ENCODE data around the gene AGAP2. TPM values are rescaled to one million over a fixed set of nuclear protein-coding genes. Genes with fewer than 3 reads are reported as not detected.

The AGAP2 gene
- total RNA-seq, 1 experiment from 2014 or later: 5.3 TPM

- H2BK12ac ChIP-seq (ENCODE audit: insufficient read length, low read depth, low read length): no peak overlapping the region
- no peaks in the 10 kb centered on the region for H3K79me1 ChIP-seq (ENCODE audit: insufficient read depth, low read depth, low read length, poor library complexity, severe bottlenecking)
- Mint-ChIP-seq H3K9me3 (no peaks in the 10 kb centered on the region), H3K4me1 (peaks cover 23 to 31% of the 10 kb centered on the region in 2 experiments), H3K4me3 (no peak overlapping the region), H3K27ac (no peak overlapping the region), H3K27me3 (ENCODE audit: low read depth) (peaks cover 58% of the 10 kb centered on the region), H3K36me3 (ENCODE audit: insufficient read depth in 1 of 3, low read depth in 3 of 3) (peaks cover 0 to 19% (median 6%) of the 10 kb centered on the region in 3 experiments; a peak in 4 of 7 replicates)
- no peaks in the 10 kb centered on the region for H3K79me2 ChIP-seq (ENCODE audit: insufficient read depth, low read length)
- H4K20me1 ChIP-seq (ENCODE audit: control insufficient read depth, insufficient read depth, insufficient read length): no peaks in the 10 kb centered on the region
- no peaks in the 10 kb centered on the region for H3K4me1 ChIP-seq (ENCODE audit: insufficient read depth, low read length)
- no peak overlapping the region for H2AFZ ChIP-seq (ENCODE audit: low read length)
- H3K9ac ChIP-seq (ENCODE audit: extremely low read depth, insufficient read length, low read length): no peak overlapping the region
- no peak overlapping the region for H3K18ac ChIP-seq (ENCODE audit: insufficient read length, low read depth, low read length)
- H2BK15ac ChIP-seq (ENCODE audit: low read depth, low read length): no peak overlapping the region
- H2BK5ac ChIP-seq (ENCODE audit: insufficient read length, low read length): no peak overlapping the region
- no peak overlapping the region for H3K56ac ChIP-seq (ENCODE audit: insufficient read length, low read depth, low read length)
- H3K9me3 ChIP-seq (ENCODE audit: control insufficient read depth, low read depth, low read length): no peaks in the 10 kb centered on the region
- no peak overlapping the region for H4K91ac ChIP-seq (ENCODE audit: insufficient read length, low read depth, low read length)
- no peak overlapping the region for H3K14ac ChIP-seq (ENCODE audit: insufficient read depth, low read length)
- no peak overlapping the region for H2AK5ac ChIP-seq (ENCODE audit: insufficient read length, low read length)
- H3K4me2 ChIP-seq (ENCODE audit: insufficient read depth, insufficient read length, low read length): no peak overlapping the region
- H4K8ac ChIP-seq (replicated peaks; ENCODE audit: insufficient read length, low read depth, low read length): no peak overlapping the region
- DNase-seq: peak; percentile 52
- H2BK120ac ChIP-seq (ENCODE audit: low read depth, low read length, poor library complexity, severe bottlenecking): no peak overlapping the region
- H3K23ac ChIP-seq (ENCODE audit: insufficient read length, low read depth, low read length): no peak overlapping the region
- peaks cover 29% of the 10 kb centered on the region for H3K27me3 ChIP-seq (ENCODE audit: insufficient read depth, low read length)
- no peak overlapping the region for H3K4ac ChIP-seq (ENCODE audit: low read depth, low read length)
- no CpG with 5 or more reads among the region's 3 CpGs for WGBS (ENCODE audit: extremely low coverage, insufficient read length, low lambda C conversion rate)
- TF ChIP-seq, protein P1, sequence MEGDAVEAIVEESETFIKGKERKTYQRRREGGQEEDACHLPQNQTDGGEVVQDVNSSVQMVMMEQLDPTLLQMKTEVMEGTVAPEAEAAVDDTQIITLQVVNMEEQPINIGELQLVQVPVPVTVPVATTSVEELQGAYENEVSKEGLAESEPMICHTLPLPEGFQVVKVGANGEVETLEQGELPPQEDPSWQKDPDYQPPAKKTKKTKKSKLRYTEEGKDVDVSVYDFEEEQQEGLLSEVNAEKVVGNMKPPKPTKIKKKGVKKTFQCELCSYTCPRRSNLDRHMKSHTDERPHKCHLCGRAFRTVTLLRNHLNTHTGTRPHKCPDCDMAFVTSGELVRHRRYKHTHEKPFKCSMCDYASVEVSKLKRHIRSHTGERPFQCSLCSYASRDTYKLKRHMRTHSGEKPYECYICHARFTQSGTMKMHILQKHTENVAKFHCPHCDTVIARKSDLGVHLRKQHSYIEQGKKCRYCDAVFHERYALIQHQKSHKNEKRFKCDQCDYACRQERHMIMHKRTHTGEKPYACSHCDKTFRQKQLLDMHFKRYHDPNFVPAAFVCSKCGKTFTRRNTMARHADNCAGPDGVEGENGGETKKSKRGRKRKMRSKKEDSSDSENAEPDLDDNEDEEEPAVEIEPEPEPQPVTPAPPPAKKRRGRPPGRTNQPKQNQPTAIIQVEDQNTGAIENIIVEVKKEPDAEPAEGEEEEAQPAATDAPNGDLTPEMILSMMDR (conservative IDR thresholded peaks at IDR 0.05): no peak
- no peak overlapping the region for H3T11ph ChIP-seq (ENCODE audit: low read length)
- H2BK20ac ChIP-seq (ENCODE audit: low read depth, low read length, poor library complexity, severe bottlenecking): no peak overlapping the region
- no peak overlapping the region for H4K5ac ChIP-seq (ENCODE audit: insufficient read length, low read depth, low read length)
- no peak overlapping the region for H3K27ac ChIP-seq (ENCODE audit: insufficient read length, low read depth, low read length)
- peaks cover 14% of the 10 kb centered on the region for H3K23me2 ChIP-seq (ENCODE audit: insufficient read length, low read depth, low read length, poor library complexity, severe bottlenecking)
Measured at GRCh38 chr12:57760347-57760982, 21.9 kb upstream of the AGAP2 start.

Measured in H9 (cell line).